Heart left ventricle (tissue), 13 donors: Measurements from ENCODE around the gene LOXL3.

Source experiments
- POLR2A ChIP-seq, 2 donors: fragments of 450-650 bp; IDR thresholded peaks; one replicate each; pipeline ENCODE4 v1.6.1; 2017; ENCODE audit warnings: antibody characterized with exemption in 2 of 2, mild to moderate bottlenecking in 2 of 2, moderate library complexity in 2 of 2
- TF ChIP-seq, protein P1 (sequence below), 12 donors: fragments of 200-600 bp; sonication (generic) in 4 of 12; IDR thresholded peaks; one replicate each; pipeline versions ENCODE4 v1.5.0 to v1.8.0; 2018 to 2022; ENCODE audit warnings: antibody characterized with exemption in 12 of 12, mild to moderate bottlenecking in 5 of 12
- donor health status: ischemic (EF 13 %, LVEDD 7.1; RV severe dilation, severe dysfunction).
- donor health status: DM: no; HTN: yes; CAD: no.
- donor health status: DM: no; HTN: no; CAD: no.
- donor health status: ischemic (EF 25% LVEDD 6.9; RV normal size, moderate dysfunction).
- donor health status: ischemic (EF 25% LVEDD 5.7; RV mildly dilated, moderate dysfunction).
- donor health status: ischemic (EF 35%, LVEDD 5.7; RV mildly dilated, moderate dysfunction).
- donor health status: nonischemic (EF 11% LVEDD 7.7; RV severe dilation, severe dysfunction).
- donor health status: DM: yes; HTN: yes; CAD: no.
- donor health status: PGD.
- donor health status: ischemic (EF 29% LVEDD 5.4; RV normal size, mild dysfunction).
- donor health status: nonischemic (EF 23%, LVEDD 6.1; RV moderate dilation, normal function).

DNA sequence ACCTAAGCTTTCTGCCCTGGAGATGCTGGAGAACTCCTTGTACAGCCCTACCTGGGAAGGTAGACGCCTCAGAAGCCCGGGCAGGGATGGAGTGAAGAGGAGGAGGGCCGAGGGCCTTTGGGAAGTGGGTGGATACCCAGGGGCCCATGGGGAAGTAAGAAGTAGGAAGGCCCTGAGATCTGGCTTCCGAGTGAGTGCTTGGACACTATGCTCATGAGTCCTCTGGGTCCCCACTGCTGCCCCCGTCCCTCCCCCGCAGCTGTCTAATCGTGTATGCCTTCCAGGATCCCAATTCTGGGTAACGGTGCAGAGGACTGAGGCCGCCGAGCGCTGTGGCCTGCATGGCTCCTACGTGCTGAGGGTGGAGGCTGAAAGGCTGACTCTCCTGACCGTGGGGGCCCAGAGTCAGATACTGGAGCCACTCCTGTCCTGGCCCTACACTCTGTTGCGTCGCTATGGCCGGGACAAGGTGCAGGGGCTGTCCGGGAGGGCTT, 1.9 kb upstream of the LOXL3 start:
- TF ChIP-seq, protein P1, sequence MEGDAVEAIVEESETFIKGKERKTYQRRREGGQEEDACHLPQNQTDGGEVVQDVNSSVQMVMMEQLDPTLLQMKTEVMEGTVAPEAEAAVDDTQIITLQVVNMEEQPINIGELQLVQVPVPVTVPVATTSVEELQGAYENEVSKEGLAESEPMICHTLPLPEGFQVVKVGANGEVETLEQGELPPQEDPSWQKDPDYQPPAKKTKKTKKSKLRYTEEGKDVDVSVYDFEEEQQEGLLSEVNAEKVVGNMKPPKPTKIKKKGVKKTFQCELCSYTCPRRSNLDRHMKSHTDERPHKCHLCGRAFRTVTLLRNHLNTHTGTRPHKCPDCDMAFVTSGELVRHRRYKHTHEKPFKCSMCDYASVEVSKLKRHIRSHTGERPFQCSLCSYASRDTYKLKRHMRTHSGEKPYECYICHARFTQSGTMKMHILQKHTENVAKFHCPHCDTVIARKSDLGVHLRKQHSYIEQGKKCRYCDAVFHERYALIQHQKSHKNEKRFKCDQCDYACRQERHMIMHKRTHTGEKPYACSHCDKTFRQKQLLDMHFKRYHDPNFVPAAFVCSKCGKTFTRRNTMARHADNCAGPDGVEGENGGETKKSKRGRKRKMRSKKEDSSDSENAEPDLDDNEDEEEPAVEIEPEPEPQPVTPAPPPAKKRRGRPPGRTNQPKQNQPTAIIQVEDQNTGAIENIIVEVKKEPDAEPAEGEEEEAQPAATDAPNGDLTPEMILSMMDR (IDR thresholded peaks at IDR 0.05), result no peak
- no peak for TF ChIP-seq POLR2A (IDR thresholded peaks at IDR 0.05)
